Astrocyte of the spinal cord (primary cell): Measurements from ENCODE around the gene ISG15.
"Not testable (repeated sequence)": the region's sequence is repeated elsewhere in the genome, so short reads cannot be mapped to it uniquely, and the experiment has no call there.

ENCODE experiments used
- DNase-seq: peaks from one replicate; pipeline ENCODE4 v3.0.0; 2011; ENCODE audit warnings: low read depth, low spot score
- H3K4me3 ChIP-seq: 2 replicates; pipeline ENCODE4 v1.5.1; 2011; ENCODE audit warnings: low read depth, mild to moderate bottlenecking, low read length, moderate library complexity
- in situ Hi-C: cut with HindIII; loops from 2 replicates; pipeline ENCODE4 v1.10.0; 2017; ENCODE audit warnings: low sequenced_read_pairs
- TF ChIP-seq, protein P1 (sequence below): IDR thresholded peaks from 2 replicates; pipeline ENCODE4 v1.5.1; 2012; ENCODE audit warnings: low read depth, mild to moderate bottlenecking, low read length, inconsistent platforms

The ISG15 gene

DNA sequence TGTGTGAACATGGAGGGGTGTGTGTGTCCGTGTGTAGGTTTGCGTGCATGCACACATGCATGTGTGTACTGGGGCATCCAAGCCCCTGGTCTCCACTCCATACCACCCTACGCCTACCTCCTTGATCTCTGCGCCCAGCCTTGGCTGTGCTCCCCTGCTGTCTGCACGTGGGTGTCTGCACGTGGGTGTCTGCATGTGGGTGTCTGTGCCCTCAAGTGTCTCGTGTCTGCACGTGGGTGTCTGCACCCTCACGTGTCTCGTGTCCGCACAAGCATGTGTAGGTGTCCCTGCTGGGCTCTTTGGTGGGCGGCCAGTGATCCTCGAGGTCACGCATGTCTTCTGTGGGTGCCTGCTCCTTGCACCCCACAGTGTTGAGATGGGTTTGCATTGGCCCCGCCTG lies 39.7 kb downstream of the ISG15 start:
- DNase-seq, result no peak
- in situ Hi-C loops, result no loop called here

DNA sequence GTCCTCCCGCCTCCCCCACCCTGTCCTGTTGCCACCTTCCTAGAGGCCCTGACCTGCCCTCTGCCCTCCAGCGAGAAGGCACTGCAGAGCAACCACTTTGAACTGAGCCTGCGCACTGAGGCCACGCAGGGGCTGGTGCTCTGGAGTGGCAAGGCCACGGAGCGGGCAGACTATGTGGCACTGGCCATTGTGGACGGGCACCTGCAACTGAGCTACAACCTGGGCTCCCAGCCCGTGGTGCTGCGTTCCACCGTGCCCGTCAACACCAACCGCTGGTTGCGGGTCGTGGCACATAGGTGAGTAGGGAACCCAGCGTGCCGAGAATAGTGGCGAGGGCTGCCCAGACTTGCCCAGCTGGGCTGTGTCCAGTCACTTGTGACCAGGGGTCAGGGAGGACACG lies 40.4 kb downstream of the ISG15 start:
- in situ Hi-C loops, result no loop called here
- DNase-seq, result no peak
- TF ChIP-seq, protein P1, sequence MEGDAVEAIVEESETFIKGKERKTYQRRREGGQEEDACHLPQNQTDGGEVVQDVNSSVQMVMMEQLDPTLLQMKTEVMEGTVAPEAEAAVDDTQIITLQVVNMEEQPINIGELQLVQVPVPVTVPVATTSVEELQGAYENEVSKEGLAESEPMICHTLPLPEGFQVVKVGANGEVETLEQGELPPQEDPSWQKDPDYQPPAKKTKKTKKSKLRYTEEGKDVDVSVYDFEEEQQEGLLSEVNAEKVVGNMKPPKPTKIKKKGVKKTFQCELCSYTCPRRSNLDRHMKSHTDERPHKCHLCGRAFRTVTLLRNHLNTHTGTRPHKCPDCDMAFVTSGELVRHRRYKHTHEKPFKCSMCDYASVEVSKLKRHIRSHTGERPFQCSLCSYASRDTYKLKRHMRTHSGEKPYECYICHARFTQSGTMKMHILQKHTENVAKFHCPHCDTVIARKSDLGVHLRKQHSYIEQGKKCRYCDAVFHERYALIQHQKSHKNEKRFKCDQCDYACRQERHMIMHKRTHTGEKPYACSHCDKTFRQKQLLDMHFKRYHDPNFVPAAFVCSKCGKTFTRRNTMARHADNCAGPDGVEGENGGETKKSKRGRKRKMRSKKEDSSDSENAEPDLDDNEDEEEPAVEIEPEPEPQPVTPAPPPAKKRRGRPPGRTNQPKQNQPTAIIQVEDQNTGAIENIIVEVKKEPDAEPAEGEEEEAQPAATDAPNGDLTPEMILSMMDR, result no peak
- no peak overlapping the region for H3K4me3 ChIP-seq

More for the DNA sequence above, 39.7 kb downstream of the ISG15 start:
- H3K4me3 ChIP-seq, result no peak overlapping the region
- TF ChIP-seq, protein P1, result no peak

DNA sequence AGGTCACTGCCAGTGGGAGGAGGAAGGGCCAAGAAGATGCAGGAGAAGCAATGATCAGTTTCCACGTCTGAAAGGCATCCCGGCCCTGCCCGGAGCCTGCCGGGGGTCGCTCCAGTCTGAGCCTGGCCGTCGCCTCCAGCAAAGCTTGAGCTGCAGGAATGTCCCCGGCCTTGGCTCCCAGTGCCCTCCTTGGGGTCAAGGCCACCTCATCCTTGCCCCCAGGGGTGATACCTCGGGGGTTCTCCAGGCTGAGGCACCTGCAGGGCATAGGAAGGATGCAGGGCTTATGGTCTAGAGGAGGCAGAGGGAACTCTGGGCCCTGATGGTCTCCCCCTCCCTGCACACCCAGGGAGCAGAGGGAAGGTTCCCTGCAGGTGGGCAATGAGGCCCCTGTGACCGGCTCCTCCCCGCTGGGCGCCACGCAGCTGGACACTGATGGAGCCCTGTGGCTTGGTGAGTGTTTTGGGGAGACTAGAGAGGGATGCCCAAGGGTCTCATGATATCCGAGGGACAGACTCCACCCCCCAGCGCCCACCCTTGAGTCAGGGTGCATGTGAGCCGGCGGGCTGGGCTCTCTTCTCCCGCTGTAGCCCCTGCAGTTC lies 40.9 kb downstream of the ISG15 start:
- TF ChIP-seq, protein P1, result no peak
- H3K4me3 ChIP-seq, result no peak overlapping the region
- DNase-seq, result no peak
- in situ Hi-C loops, result no loop called here

DNA sequence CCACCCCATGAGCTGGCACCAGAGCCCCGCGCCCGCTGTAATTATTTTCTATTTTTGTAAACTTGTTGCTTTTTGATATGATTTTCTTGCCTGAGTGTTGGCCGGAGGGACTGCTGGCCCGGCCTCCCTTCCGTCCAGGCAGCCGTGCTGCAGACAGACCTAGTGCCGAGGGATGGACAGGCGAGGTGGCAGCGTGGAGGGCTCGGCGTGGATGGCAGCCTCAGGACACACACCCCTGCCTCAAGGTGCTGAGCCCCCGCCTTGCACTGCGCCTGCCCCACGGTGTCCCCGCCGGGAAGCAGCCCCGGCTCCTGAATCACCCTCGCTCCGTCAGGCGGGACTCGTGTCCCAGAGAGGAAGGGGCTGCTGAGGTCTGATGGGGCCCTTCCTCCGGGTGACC lies 41.7 kb downstream of the ISG15 start:
- H3K4me3 ChIP-seq, result no peak overlapping the region
- DNase-seq, result no peak
- TF ChIP-seq, protein P1, result no peak
- in situ Hi-C loops, result no loop called here

DNA sequence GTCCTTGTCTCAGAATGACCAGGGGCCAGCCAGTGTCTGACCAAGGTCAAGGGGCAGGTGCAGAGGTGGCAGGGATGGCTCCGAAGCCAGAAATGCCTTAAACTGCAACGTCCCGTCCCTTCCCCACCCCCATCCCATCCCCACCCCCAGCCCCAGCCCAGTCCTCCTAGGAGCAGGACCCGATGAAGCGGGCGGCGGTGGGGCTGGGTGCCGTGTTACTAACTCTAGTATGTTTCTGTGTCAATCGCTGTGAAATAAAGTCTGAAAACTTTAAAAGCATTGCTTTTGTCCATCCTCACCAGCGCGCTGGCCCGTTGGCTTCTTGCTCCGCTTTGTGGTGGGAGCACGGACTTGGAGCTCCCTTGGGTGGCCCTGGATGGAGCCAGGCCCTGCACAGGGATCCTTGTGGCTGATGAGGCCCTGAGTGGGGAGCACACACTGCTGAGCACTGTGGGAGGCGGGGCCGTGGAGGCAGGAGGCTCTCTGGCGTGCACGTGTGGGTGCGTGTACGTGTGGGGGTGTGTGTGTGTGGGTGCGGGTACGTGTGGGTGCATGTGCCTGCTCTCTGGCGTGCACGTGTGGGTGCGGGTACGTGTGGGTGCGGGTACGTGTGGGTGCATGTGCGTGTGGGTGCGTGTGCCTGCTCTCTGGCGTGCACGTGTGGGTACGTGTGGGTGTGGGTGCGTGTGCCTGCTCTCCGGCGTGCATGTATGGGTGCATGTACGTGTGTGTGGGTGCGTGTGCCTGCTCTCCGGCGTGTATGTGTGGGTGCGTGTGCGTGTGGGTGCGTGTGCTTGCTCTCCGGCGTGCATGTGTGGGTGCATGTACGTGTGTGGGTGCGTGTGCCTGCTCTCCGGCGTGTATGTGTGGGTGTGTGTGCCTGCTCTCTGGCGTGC lies 42.8 kb downstream of the ISG15 start:
- no peak for DNase-seq
- in situ Hi-C loops, result no loop called here
- TF ChIP-seq, protein P1, result no peak

DNA sequence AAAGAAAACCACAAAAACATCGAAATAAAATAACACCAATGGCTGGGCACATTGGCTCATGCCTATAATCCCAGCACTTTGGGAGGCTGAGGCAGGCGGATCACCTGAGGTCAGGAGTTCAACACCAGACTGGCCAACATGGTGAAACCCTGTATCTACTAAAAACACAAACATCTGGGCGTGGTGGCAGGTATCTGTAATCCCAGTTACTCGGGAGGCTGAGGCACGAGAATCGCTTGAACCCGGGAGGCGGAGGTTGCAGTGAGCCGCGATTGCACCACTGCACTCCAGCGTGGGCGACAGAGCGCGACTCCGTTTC lies 44.4 kb downstream of the ISG15 start:
- in situ Hi-C loops, H3K4me3 ChIP-seq, DNase-seq: not testable (repeated sequence)

More for the DNA sequence above, 42.8 kb downstream of the ISG15 start:
- H3K4me3 ChIP-seq, result no peak overlapping the region
